ENCODE measurements around the gene AIFM1.
A peak's percentile ranks its signal among the peaks of the same experiment; 100 is the strongest.
"Not testable (repeated sequence)": the region's sequence is repeated elsewhere in the genome, so short reads cannot be mapped to it uniquely, and the experiment has no call there.

AIFM1 gene

GRCh38 chrX:130118441-130119311 lies 47.0 kb downstream of the AIFM1 start:
- DNase-seq: peak in 3 of 4 experiments; percentile 20 to 32 (median 21)

DNA sequence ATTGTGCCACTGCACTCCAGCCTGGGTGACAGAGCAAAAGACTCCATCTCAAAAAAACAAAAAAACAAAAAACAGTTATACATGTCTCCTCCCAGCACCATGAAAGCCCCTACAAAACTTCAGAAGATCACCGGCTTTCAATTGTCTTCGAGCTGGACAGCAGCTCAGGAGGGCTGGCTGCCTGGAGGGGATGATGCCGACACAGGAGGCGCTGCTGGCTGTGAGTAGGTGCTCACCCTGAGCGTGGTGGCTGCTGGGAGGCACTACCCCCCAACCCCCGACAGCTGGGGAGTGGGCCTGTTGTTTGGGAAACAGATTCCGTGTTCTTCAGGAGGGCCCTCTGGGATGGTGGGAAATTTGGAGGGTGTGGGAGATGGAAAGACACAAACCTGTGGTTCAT lies 48.5 kb downstream of the AIFM1 start:
- no peak for DNase-seq

- DNase-seq: not testable (repeated sequence)
These were observed 50.3 kb downstream of the AIFM1 start for GRCh38 chrX:130115119-130115885.

GRCh38 chrX:130114141-130114588 lies 51.5 kb downstream of the AIFM1 start:
- peak in 2 of 4 experiments; percentile 19 to 49 for DNase-seq

DNA sequence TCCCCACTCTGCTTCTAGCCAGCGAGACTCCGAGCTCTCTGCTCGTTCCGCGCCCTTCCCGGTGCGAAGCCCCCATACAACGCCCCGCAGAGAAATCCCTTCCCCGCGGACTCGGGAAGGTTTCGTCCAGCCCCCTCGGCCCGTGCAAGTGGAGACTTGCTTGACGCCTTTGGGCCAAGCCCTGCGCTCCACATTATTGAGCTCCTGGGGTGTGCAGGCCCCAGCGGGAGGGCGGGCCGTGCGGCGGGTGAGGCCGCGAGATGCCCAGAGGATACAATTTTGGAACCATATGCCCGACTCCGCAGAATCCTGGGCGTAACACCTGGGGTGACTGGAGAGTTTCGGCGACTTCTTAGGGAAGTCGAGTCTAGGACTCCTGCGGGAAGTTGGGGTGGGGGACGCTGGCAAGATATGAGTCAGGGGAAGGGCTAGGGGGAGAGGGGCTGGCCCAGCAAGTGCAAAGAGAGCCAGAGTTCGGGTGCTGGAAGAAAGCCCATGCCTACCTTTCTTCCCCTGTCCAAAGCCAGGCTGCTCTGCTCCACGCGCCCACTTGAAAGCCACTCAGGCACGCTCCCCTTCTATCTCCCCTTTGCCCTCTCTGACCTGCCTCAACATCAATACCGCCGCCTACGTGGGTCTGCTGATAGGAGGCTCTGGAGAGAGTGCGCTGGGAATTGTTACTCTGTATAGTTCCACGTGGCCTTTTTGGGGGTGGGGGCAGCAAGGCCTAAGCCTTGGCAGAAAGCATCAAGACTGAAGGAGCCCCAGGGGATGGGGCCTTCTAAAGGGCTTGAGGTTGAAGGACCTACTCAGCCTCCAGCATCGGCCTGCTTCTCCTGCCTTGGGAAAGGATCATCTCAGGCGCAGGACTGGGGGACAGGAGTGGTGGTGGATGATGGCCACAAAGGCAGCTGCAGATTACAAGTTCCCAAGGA lies 54.2 kb downstream of the AIFM1 start:
- DNase-seq: no peak

DNA sequence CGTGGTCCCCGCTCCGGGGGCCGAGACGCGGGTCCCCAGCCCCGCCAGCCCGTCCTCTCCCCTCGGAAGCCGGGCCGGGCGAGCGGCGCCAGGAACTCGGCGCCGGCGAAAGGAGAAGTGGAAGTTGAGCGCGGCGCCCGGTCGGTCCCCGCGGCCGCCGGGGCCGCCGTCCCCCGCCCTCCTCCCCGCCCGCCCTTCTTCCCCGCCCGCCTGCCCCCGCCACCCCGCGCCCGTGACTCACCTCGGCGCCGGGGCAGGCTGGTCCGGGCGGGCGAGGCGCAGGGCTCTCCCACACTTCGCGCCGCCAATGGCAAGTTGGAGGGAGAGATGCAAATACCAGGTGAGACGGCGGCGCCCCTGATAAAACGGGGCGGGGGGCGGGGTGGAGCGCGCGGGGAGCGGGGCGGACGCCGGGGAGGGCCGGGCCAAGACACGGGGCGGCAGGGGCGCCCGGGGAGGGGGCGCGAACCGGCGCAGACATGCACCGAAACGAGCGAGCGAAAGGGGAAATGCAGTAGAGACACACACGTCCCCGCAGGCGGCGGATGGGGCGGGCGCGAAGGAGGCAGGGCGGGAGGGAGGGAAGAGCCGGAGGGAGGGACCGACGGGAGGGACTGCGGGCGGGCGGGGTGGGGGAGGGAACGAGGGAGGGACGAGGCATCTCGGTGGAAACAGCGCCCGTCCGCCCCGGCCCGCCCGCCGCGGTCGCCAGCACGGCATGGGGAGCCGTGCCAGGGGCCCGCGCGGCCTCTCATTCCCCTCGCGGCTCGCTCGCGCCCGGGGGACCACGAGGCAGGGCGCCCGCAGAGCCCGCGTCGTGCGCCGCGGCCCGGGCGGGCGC lies 55.0 kb downstream of the AIFM1 start, which contains the start of gene ELF4:
Gene ELF4 (minus strand): TSS at position 119 of the 841 bp plus-strand sequence. CDS start 29,167 bp downstream, outside the sequence.
- DNase-seq: peak; percentile 57 to 83 (median 72)

DNA sequence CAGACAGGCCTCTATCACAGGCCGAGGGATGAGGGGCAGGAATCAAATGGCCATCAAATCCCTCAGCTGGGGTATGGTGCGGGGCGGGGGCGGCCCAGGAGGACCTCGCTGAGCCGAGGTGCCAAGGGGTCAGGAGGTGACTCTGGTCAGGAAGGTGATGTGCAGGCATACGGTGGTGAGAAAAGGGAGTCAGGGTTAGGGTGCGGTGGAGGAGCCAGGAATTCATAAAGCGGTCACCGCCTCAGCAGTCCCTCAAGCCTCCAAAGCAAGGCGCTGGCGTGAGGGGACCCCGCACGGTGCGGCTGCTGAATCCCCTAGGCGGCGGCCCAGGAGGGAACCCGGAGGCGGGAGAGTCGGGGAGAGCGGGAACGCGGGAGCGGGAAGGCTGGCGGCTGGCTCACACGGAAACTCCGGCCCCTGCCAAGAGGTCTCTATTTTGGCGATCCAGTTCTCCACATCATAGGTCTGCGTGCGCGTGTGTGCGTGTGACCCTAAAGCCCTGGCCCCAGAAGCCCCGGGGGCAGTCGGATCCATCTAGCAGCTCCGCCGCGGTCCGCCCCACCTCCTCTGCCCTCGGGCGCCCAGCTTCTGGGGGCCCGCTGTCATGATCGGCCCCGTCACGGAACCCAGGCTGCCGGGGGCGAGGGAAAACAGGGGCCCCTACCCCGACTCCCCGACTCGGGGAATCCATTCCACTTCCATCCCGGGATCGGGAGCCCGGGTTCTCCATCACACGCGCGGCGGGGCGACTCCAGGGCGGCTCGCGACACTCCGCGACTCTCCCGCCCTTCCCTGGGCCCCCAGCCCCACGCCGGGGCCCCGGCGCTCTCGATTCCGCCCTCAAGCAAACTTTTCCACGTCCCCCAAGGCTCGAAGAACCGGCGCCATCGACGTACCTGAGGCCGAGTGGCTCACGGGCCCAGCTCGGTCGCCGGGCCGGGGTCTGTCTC lies 55.9 kb downstream of the AIFM1 start:
- DNase-seq: peak in 3 of 4 experiments; percentile 6 to 38 (median 28)

DNA sequence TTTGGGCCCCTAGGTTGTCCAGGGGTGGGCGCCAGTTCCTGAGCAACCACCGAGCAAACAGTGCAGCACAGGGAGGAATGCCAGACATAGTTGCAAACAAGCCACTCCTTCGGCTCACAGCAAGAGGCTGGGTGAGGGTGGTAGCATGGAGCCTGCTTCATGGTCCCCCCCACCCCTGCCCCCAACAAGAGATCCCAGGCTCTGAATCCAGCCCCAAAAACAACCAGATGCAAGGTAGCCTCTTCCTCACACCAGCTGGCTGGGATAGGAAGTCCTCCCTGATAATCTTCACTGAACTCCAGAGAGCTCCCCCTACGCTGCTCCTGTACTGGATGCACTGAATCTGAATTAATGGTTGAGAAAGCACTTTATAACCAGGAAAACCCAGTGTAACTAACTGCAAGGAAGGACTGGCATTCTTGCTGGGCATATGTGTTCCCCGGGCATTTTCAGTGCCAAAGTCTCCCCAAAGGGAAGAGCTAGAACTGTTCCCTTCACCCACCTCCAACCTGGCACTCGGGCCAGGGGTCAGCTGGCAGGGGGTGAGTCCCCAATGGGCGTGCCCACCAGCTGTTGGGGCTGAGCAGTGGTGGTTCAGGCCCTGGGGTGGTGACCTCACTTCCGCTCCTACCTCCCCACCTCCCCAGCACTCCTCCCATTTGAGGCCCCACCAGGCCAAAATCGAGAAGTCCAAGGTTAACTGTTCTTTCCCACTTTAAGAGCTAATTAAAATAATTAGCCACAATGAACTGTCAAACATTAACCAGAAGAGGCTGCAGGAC lies 56.8 kb downstream of the AIFM1 start:
- DNase-seq: peak; percentile 55 to 71 (median 67)

DNA sequence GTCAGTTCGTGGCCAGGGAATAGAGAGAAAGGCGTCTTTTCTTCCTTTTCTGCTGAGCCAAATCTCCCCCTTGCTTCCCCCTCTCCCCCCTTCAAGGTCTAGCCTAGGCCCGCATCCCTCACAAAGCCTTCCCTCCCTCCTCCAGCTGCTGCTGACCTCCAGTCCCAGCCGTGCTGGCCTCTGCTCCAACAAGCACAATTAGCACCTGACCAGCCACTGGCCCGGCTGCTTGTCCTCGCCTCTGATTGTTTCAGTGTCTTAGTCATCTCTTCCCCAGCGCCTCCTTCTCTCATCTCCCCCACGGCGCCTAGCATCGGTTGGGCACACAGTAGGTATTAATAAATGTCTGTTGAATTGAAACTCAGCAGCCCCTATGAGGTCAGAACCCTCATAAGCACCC lies 59.6 kb downstream of the AIFM1 start:
- DNase-seq: peak in 2 of 4 experiments; percentile 19 to 30

DNA sequence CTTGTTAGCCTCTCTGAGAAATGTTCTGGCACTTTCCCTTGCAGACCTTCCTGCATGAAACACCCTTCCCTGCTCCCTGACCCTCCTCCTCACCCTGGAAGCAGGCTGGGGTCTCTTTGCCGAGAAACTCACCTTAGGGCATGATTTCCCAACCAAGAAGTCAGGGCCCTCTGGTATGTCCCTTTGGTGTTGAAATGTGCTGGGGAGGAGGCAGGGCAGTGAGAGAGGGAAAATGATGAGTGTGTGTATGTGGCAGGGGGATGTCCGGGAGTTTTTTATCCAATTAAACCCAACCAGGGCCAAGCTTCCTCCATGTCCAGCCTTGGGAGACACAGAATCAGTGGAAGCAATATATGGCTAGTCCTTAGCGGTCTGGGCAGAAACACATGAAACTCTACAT lies 60.4 kb downstream of the AIFM1 start:
- no peak for DNase-seq

DNA sequence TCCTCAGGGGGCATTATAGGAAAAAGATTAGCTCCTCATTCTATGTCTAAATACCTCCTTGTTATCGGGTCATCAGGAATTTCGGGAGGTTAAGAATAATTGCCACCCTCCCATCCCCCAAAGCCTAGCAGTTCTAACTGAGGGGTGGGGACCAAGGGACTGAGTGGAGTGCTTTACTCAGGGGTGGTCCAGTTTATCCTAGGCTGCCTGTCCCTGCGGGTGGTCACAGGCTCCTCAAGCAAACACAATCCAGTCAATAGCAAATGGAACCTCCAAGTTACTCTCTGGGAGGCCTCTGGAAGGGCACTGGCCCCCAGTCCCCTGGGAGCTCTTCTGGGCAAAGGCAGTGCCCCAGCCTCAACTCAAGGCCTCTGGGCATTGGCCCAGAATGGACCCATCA lies 62.0 kb downstream of the AIFM1 start:
- DNase-seq: no peak

GRCh38 chrX:130100180-130100579 lies 65.5 kb downstream of the AIFM1 start:
- DNase-seq: peak in 2 of 4 experiments; percentile 43 to 47

DNA sequence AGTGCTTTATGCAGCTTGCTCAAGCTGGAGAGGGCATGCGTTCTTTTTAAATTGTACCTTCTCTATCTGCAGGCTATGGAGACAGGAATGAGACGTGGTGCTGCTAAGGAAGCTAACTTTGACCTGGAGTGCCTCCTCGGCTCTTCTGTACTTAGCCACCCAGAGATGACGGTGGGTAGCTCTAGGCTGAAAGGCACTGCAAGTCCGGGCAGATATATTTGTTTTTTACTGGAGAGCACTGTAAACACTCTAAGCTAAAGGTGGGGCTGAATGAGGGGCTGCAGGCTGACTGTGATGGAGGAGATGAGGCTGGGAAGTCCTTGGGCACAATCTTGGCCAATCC lies 67.5 kb downstream of the AIFM1 start:
- DNase-seq: no peak

DNA sequence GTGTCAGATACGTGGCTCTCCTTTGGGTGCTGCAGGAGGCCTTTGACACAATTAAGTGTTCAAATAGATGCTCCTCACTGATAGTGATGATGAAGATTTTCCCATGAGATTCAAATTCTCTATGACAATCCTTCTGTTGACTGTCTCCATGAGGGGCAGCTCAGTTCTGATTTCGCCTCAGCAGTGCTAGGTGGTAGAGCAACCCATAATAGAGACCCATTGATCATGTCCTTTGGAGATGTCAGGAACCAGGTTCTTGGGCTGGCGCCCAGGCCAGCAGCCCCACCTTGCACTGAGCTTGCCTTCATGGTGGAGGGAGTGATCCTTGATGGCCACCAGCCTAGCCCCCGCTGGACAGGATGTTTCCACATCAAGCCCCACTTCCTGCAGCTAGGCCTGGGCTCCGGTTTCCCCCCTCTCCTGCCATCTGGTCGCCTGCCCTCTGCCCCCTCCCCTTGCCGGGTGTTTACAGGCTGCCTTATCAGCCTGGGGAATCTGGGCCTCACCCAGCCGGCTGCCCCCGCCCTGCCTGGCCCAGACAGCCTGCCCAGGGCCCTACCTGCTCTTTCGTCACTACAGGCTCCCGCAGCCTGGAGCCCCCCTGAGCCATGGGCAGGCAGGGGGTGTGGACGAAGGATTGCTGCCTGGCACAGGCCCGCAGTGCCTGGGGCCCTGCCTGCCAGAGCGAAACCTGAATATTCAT lies 68.0 kb downstream of the AIFM1 start:
- DNase-seq: no peak

GRCh38 chrX:130095249-130096030 lies 70.2 kb downstream of the AIFM1 start:
- no peak for DNase-seq

GRCh38 chrX:130094696-130095095 lies 70.9 kb downstream of the AIFM1 start:
- DNase-seq: no peak

DNA sequence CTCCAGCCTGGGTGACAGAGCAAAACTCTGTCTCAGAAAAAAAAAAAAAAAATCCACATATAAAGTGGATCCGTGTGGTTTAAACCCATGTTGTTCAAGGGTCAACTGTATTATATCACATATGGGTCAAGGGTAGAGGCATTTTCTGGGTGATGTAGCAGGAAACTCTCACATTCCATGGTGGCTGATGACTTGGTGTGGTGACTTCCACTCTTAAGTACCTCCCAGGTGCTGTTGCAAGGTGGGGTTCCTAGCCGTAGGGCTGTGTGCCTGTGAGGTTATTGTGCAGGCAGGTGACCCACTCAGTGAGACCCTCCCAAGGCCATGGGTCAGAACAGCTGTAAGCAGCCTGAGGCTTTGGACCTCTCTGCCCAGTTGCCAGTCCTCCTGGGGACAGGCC lies 72.4 kb downstream of the AIFM1 start:
- DNase-seq: no peak

GRCh38 chrX:130091980-130092522 lies 73.6 kb downstream of the AIFM1 start:
- DNase-seq: peak; percentile 52 to 76 (median 66)

Measured in suppressor macrophage (primary cell).